ENCODE measurements around the gene CIBAR2. TPM values are rescaled to one million over a fixed set of nuclear protein-coding genes. Genes with fewer than 3 reads are reported as not detected.

Gene CIBAR2
- total and polyA plus RNA-seq, 9 of the 15 experiments (the other 6 are each of a cell fraction or from before 2014, with no cell fraction given), result not detected

DNA sequence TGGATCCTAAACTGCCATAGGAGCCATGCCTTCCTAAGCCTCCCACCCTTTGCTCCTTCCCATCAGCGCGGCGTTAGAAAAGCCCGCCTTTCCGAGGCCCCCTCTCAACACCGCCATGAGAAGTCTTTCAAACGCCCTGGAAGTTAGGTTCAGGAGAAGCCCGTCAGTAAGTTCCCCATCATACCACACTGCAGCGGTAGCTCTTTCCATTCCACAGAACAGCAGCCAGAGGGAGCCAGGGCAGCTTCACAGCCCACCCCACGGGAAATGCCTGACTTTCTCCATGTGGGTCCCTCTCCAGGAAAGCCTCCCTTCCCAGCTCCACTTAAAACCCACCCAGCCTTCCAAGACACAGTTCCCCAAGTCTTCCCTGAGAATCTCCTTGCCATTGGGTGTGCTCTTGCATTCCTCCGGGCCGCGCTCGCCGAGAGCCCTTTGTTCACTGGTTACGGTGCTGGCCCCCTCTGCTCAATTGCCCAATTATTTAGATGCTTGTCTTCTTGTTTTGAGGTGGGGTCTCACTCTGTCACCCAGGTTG is 56.0 kb downstream of the CIBAR2 start (continued):
- TF ChIP-seq ZC3H4 (CRISPR knock-in tag; IDR thresholded peaks at IDR 0.05; ENCODE audit: borderline replicate concordance), result no peak
- no peak for TF ChIP-seq MECOM (CRISPR knock-in tag; IDR thresholded peaks at IDR 0.05)
- no peak for TF ChIP-seq ZBTB49 (CRISPR knock-in tag; IDR thresholded peaks at IDR 0.05; ENCODE audit: borderline replicate concordance)
- TF ChIP-seq CSDE1 (IDR thresholded peaks at IDR 0.05), result no peak
- no peak for TF ChIP-seq ZNF280A (IDR thresholded peaks at IDR 0.05; ENCODE audit: low read depth, partially characterized antibody)
- TF ChIP-seq CBX3 (IDR thresholded peaks at IDR 0.05; ENCODE audit: borderline replicate concordance in 1 of 2, low read length in 2 of 2), result no peak
- no peak for TF ChIP-seq BCOR (IDR thresholded peaks at IDR 0.05)
- TF ChIP-seq CREM (IDR thresholded peaks at IDR 0.05; ENCODE audit: low read depth), result peak; percentile 28
- TF ChIP-seq SMAD2 (IDR thresholded peaks at IDR 0.05; ENCODE audit: low read depth, low read length), result no peak
- TF ChIP-seq MEF2A (IDR thresholded peaks at IDR 0.05; ENCODE audit: control insufficient read depth, low read depth, low read length), result no peak
- no peak for TF ChIP-seq ZNF57 (CRISPR knock-in tag; IDR thresholded peaks at IDR 0.05)
- TF ChIP-seq ZNF253 (CRISPR knock-in tag; conservative IDR thresholded peaks at IDR 0.05), result no peak
- no peak for TF ChIP-seq ATF1 (CRISPR knock-in tag; IDR thresholded peaks at IDR 0.05)
- TF ChIP-seq ATF1 (tag; IDR thresholded peaks at IDR 0.05), result no peak
- 0 out of 2 replicates have a peak, but pooled peaks have one; percentile 26 for TF ChIP-seq ZBTB17 (CRISPR knock-in tag; IDR thresholded peaks at IDR 0.05)
- TF ChIP-seq POLR2AphosphoS2 (IDR thresholded peaks at IDR 0.05; ENCODE audit: low read length), result no peak
- TF ChIP-seq THAP7 (CRISPR knock-in tag; IDR thresholded peaks at IDR 0.05), result no peak
- TF ChIP-seq SMAD4 (CRISPR knock-in tag; conservative IDR thresholded peaks at IDR 0.05), result no peak
- no peak for TF ChIP-seq CAMTA2 (CRISPR knock-in tag; conservative IDR thresholded peaks at IDR 0.05)
- no peak for TF ChIP-seq PML (IDR thresholded peaks at IDR 0.05; ENCODE audit: low read length)
- TF ChIP-seq ELK3 (CRISPR knock-in tag; IDR thresholded peaks at IDR 0.05), result no peak
- 0 out of 4 replicates have a peak, but pooled peaks of 1 of the 2 experiments have one; percentile 0 for TF ChIP-seq MLX (CRISPR knock-in tag; conservative IDR thresholded peaks at IDR 0.05)
- TF ChIP-seq MCM2 (IDR thresholded peaks at IDR 0.05; ENCODE audit: low read depth), result no peak
- TF ChIP-seq PYGO2 (tag; IDR thresholded peaks at IDR 0.05), result no peak
- TF ChIP-seq ZNF197 (CRISPR knock-in tag; IDR thresholded peaks at IDR 0.05; ENCODE audit: low read depth), result 0 out of 2 replicates have a peak, but pooled peaks have one; percentile 9
- TF ChIP-seq ARHGAP35 (IDR thresholded peaks at IDR 0.05; ENCODE audit: partially characterized antibody), result no peak

Measured in K562 (cell line).